SK-N-SH treated with all-trans-retinoic acid at 6 μM for 48 hours (cell line): Measurements from ENCODE around the gene TCEAL3.
"Not testable (repeated sequence)": the region's sequence is repeated elsewhere in the genome, so short reads cannot be mapped to it uniquely, and the experiment has no call there.

Experiments
- CREB5 ChIP-seq: fragments of 250-450 bp; sonication (Bioruptor Pico); IDR thresholded peaks from 2 replicates; pipeline ENCODE4 v1.5.1; 2020; ENCODE audit warnings: low read depth, mild to moderate bottlenecking, moderate library complexity
- CSRNP3 ChIP-seq: fragments of 250-450 bp; sonication (Bioruptor Pico); IDR thresholded peaks from 2 replicates; pipeline ENCODE4 v1.5.1; 2021; ENCODE audit warnings: mild to moderate bottlenecking, moderate library complexity
- ESRRG ChIP-seq: fragments of 250-450 bp; sonication (Bioruptor Pico); IDR thresholded peaks from 2 replicates; pipeline ENCODE4 v1.6.1; 2021; ENCODE audit warnings: mild to moderate bottlenecking
- ISL1 ChIP-seq: fragments of 250-450 bp; sonication (Bioruptor Pico); IDR thresholded peaks from 2 replicates; pipeline ENCODE4 v2.1.2; 2022; ENCODE audit warnings: mild to moderate bottlenecking, moderate library complexity
- PATZ1 ChIP-seq: fragments of 250-450 bp; sonication (Bioruptor Pico); IDR thresholded peaks from 2 replicates; pipeline ENCODE4 v1.8.0; 2020; ENCODE audit warnings: mild to moderate bottlenecking, moderate library complexity, borderline replicate concordance
- POU6F1 ChIP-seq: fragments of 250-450 bp; sonication (Bioruptor Pico); IDR thresholded peaks from 2 replicates; pipeline ENCODE4 v1.8.0; 2021; ENCODE audit warnings: low read depth, mild to moderate bottlenecking, moderate library complexity, borderline replicate concordance
- RARB ChIP-seq: fragments of 250-450 bp; sonication (Bioruptor Pico); IDR thresholded peaks from 2 replicates; pipeline ENCODE4 v1.8.0; 2021; ENCODE audit warnings: mild to moderate bottlenecking, moderate library complexity
- ZFP30 ChIP-seq: fragments of 450-650 bp; formaldehyde crosslinking; IDR thresholded peaks from 2 replicates; pipeline ENCODE4 v1.5.0; 2022; ENCODE audit warnings: mild to moderate bottlenecking, moderate library complexity
- ZNF565 ChIP-seq: fragments of 450-650 bp; formaldehyde crosslinking; conservative IDR thresholded peaks from 2 replicates; pipeline ENCODE4 v1.5.0; 2020; ENCODE audit warnings: low read depth, mild to moderate bottlenecking, moderate library complexity

- not testable (repeated sequence) for TF ChIP-seq PATZ1; ZFP30 (CRISPR knock-in tag); CSRNP3 (CRISPR knock-in tag); ISL1 (CRISPR knock-in tag); CREB5 (CRISPR knock-in tag); ZNF565 (CRISPR knock-in tag); ESRRG (CRISPR knock-in tag); RARB (CRISPR knock-in tag); POU6F1 (CRISPR knock-in tag)
These were observed 49.3 kb downstream of the TCEAL3 start for GRCh38 chrX:103657066-103657465.
